HFFc6 (cell line): ENCODE data around the gene HS6ST3. TPM values are rescaled to one million over a fixed set of nuclear protein-coding genes. Genes with fewer than 3 reads are reported as not detected.

Experiments used
- DNase-seq: peaks from one replicate; pipeline ENCODE4 v3.0.0-alpha.2; 2018
- H3K27ac Mint-ChIP-seq: 2 replicates; pipeline ENCODE4 v1.8.0; 2020; ENCODE audit warnings: mild to moderate bottlenecking, mixed read lengths
- H3K27me3 Mint-ChIP-seq: 2 replicates; pipeline ENCODE4 v1.8.0; 2021; ENCODE audit warnings: mild to moderate bottlenecking, moderate library complexity, mixed read lengths; ENCODE audit not compliant: insufficient read depth
- H3K36me3 Mint-ChIP-seq: 2 replicates; pipeline ENCODE4 v1.8.0; 2021; ENCODE audit warnings: low read depth, mixed read lengths
- H3K4me1 Mint-ChIP-seq: 2 replicates; pipeline ENCODE4 v1.8.0; 2020; ENCODE audit warnings: low read depth, mixed read lengths
- H3K4me3 Mint-ChIP-seq: 2 replicates; pipeline ENCODE4 v1.8.0; 2020; ENCODE audit warnings: mild to moderate bottlenecking, moderate library complexity, mixed read lengths
- H3K9me3 Mint-ChIP-seq: 2 replicates; pipeline ENCODE4 v1.8.0; 2020; ENCODE audit warnings: mild to moderate bottlenecking, mixed read lengths
- CTCF ChIP-seq: fragments of 200-600 bp; sonication (generic); IDR thresholded peaks from 2 replicates; pipeline ENCODE4 v1.5.0; 2021; ENCODE audit warnings: antibody characterized with exemption, mild to moderate bottlenecking
- total RNA-seq, 6 experiments: library from RNA; stranded (reverse); fragmentation: NEBNext Ultra II Directional; extraction: Animal tissue kit (Norgen Biotek cat#: 25700); gene quantifications; 2 replicates in 1 of 6; 3 replicates in 5 of 6; pipeline ENCODE4 v1.2.3, GENCODE V29; 2021

The HS6ST3 gene
- total RNA-seq, 6 experiments from 2014 or later: not detected

DNA sequence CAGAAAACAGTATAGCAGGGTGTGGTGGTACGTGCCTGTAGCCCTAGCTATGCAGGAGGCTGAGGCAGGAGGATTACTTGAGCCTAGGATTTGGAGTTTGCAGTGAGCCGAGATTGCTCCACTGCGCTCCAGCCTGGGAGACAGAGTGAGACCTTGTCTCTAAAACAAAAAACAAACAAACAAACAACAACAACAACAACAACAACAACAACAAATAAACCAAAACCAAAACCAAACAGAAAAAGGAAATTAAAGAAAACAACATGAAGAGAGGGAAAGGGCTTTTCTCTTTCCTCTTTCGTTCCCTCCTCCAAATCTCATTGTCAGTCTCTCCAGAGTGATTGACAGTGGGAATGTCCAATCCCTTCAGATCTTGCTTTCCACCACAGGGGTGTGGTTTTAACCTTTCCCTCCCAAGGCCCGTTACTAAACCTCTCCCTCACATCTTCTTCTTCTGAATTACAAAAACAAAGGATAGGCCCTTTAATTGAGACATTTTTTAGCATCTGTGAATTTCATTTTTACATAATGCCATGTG lies 341.2 kb downstream of the HS6ST3 start:
- H3K4me1 Mint-ChIP-seq: no peaks in the 10 kb centered on the region
- DNase-seq: no peak
- no peak for TF ChIP-seq CTCF
- H3K36me3 Mint-ChIP-seq: no peaks in the 10 kb centered on the region
- no peak overlapping the region for H3K27ac Mint-ChIP-seq
- no peaks in the 10 kb centered on the region for H3K27me3 Mint-ChIP-seq
- H3K4me3 Mint-ChIP-seq: no peak overlapping the region
- peaks cover 69% of the 10 kb centered on the region for H3K9me3 Mint-ChIP-seq

DNA sequence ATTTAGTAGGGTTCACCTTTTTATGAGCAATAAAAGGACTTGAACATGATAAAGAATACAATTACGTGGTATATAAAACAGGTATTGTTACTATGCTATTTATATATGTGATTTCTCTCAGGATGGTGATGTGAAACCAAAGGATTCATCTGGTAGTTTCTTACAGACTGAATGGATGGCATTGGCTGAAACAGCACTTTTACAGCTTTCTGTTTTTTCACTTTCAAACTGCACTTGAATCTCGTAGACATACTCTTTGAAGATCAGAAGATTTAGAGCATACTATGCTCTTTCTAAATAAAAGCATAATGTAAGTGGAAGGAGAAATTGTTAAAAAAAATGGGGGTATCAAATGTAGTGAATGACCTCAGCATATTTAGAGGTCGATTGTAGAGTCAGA lies 354.8 kb downstream of the HS6ST3 start:
- peaks cover 14% of the 10 kb centered on the region for H3K9me3 Mint-ChIP-seq
- H3K27me3 Mint-ChIP-seq: no peaks in the 10 kb centered on the region
- H3K36me3 Mint-ChIP-seq: no peaks in the 10 kb centered on the region
- no peak overlapping the region for H3K4me3 Mint-ChIP-seq
- H3K27ac Mint-ChIP-seq: no peak overlapping the region
- no peaks in the 10 kb centered on the region for H3K4me1 Mint-ChIP-seq
- DNase-seq: no peak
- no peak for TF ChIP-seq CTCF

DNA sequence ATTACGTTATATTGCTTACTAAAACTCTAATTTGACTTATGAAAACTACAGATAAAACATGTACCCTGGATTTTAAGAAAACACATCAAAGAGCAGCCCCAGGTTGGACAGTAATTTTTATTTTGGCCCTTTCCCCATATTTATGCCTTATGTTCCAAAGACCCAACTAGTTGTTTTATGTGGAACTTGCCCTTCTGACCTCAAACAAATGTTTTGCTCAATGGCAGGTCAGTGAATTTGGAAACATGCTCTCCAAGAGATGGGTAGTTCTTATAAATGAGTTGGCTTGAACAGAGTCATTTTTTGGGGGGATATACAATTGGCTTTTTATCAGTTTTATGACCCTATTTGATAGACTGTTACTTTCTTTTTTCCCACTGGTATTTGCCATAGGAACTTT lies 360.0 kb downstream of the HS6ST3 start:
- Mint-ChIP-seq H3K27ac (no peak overlapping the region), H3K36me3 (no peaks in the 10 kb centered on the region), H3K4me1 (no peaks in the 10 kb centered on the region), H3K4me3 (no peak overlapping the region), H3K27me3 (no peaks in the 10 kb centered on the region), H3K9me3 (peaks cover 15% of the 10 kb centered on the region; the same call in 1 of the 2 replicates)
- no peak for DNase-seq
- no peak for TF ChIP-seq CTCF

GRCh38 chr13:96450326-96451020 lies 360.6 kb downstream of the HS6ST3 start:
- no peaks in the 10 kb centered on the region for H3K27me3 Mint-ChIP-seq
- no peak overlapping the region for H3K4me3 Mint-ChIP-seq
- no peaks in the 10 kb centered on the region for H3K36me3 Mint-ChIP-seq
- no peaks in the 10 kb centered on the region for H3K4me1 Mint-ChIP-seq
- TF ChIP-seq CTCF: no peak
- H3K9me3 Mint-ChIP-seq: peaks cover 15% of the 10 kb centered on the region; the same call in 1 of the 2 replicates
- no peak for DNase-seq
- H3K27ac Mint-ChIP-seq: no peak overlapping the region

DNA sequence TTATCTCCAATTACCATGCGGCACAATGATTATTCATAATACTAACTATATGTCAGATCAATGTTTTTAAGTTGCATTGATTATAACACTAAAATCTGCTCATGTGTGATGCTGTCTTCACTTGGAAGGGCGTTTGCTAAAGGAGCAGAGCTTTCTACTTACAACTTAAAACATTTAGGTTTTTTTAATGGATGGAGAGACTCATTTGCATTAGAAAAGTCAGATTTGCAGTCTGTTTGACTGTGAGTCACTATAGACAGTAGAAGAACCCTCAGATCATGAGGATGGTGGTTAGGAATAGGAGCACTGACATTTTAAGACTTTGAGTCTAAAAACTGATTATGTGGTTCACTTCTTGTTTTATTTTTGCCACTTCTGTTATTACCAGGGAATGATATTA lies 364.6 kb downstream of the HS6ST3 start:
- Mint-ChIP-seq H3K27ac (no peak overlapping the region), H3K27me3 (no peaks in the 10 kb centered on the region), H3K9me3 (peaks cover 29% of the 10 kb centered on the region), H3K4me1 (no peaks in the 10 kb centered on the region), H3K4me3 (no peak overlapping the region), H3K36me3 (no peaks in the 10 kb centered on the region)
- TF ChIP-seq CTCF: no peak
- DNase-seq: no peak
